Measurements from ENCODE around the gene TM9SF1. TPM values are rescaled to one million over a fixed set of nuclear protein-coding genes. Genes with fewer than 3 reads are reported as not detected.

TM9SF1 gene
- total and polyA plus RNA-seq, 2 of the 13 experiments (the other 11 are each of a cell fraction or from before 2014, with no cell fraction given) = 83.2 to 110 TPM

DNA sequence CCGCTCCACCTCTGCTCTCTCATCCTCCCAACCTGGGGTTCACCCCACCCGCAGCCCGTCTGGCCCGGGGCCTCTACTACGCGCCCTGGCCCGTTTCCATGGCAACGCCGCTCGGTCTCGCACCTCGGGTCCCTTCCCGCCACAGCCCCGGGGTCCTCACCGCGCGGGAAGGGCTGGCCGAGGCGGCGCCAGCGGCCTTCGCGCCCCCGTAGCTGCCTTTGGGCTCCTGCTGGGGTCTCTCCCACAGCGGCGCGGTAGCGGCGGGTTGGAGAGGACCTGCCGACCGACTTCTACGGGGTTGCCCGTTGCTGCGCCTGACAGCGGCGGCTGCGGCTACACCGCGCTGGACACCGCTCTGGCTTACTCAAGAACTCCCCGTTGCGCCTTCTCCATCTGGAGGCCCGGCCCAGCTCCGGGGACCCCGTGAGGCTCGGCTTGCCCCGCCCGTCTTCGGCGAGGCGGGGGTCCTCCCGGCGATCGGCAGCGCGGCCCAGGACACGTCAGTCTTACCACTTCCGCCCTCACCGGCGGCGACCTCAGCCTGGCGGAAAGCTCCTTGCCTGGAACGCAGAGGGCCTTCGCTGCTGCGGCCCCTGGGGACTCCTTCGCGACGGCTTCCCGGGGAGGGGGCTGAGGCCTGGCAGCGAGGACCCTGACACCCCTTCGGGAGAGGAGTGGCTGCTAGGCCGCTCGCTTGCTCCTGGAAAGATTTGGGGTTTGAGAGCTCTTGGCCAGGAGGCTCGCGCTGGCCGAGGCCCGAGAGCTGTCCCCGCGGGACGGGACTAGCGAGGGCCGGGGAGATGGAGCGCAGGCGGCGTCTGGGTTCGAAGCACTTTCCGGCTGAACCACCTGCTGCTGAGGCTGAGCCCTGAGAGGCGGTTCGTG, at the start of gene TM9SF1 (continued):
- TF ChIP-seq CEBPG (CRISPR knock-in tag; IDR thresholded peaks at IDR 0.05) = no peak
- peak; percentile 99 for TF ChIP-seq STAT6 (CRISPR knock-in tag; IDR thresholded peaks at IDR 0.05; ENCODE audit: borderline replicate concordance)
- TF ChIP-seq BRCA1 (CRISPR knock-in tag; IDR thresholded peaks at IDR 0.05) = peak; percentile 98
- peak; percentile 89 for TF ChIP-seq MTF1 (CRISPR knock-in tag; IDR thresholded peaks at IDR 0.05)
- peak; percentile 100 for TF ChIP-seq ZNF605 (CRISPR knock-in tag; IDR thresholded peaks at IDR 0.05)
- peak; percentile 93 for TF ChIP-seq PBX3 (CRISPR knock-in tag; IDR thresholded peaks at IDR 0.05; ENCODE audit: borderline replicate concordance)
- peak; percentile 91 for TF ChIP-seq SNAPC4 (CRISPR knock-in tag; IDR thresholded peaks at IDR 0.05)
- TF ChIP-seq ISX (CRISPR knock-in tag; conservative IDR thresholded peaks at IDR 0.05) = peak; percentile 96
- peak; percentile 100; the same call in 1 of the 2 replicates for TF ChIP-seq ZNF350 (CRISPR knock-in tag; IDR thresholded peaks at IDR 0.05; ENCODE audit: borderline replicate concordance, low read depth)
- peak; percentile 82; the same call in 1 of the 2 replicates for TF ChIP-seq TBP (CRISPR knock-in tag; IDR thresholded peaks at IDR 0.05)
- TF ChIP-seq ZBED4 (CRISPR knock-in tag; IDR thresholded peaks at IDR 0.05; ENCODE audit: borderline replicate concordance) = peak; percentile 89
- peak; percentile 91 for TF ChIP-seq ARNTL (CRISPR knock-in tag; IDR thresholded peaks at IDR 0.05)
- peak; percentile 83 for TF ChIP-seq HCFC1 (IDR thresholded peaks at IDR 0.05; ENCODE audit: low read depth, low read length)
- peak; percentile 69; the same call in 1 of the 2 replicates for TF ChIP-seq SP2 (CRISPR knock-in tag; IDR thresholded peaks at IDR 0.05)
- peak; percentile 71; the same call in 1 of the 2 replicates for TF ChIP-seq ONECUT2 (CRISPR knock-in tag; IDR thresholded peaks at IDR 0.05)
- TF ChIP-seq ZNF672 (CRISPR knock-in tag; IDR thresholded peaks at IDR 0.05) = no peak
